Activated T-helper 2 cell treated with anti-CD3 and anti-CD28 coated beads, Interferon-gamma antibody, Interleukin-2, Interleukin-4, amounts not matched to agents 10 μg/mL and 5 μg/mL and 100 μg/mL, durations not matched to agents 14 hours and 24 hours and 36 hours (primary cell): Measurements from ENCODE around the gene NBPF26. TPM values are rescaled to one million over a fixed set of nuclear protein-coding genes. Genes with fewer than 3 reads are reported as not detected.
"Not testable (repeated sequence)": the region's sequence is repeated elsewhere in the genome, so short reads cannot be mapped to it uniquely, and the experiment has no call there.

Experiments
- DNase-seq: peaks from one replicate; pipeline ENCODE4 v3.0.0; 2021; ENCODE audit warnings: low spot score
- H3K27ac Mint-ChIP-seq: one replicate; pipeline ENCODE4 v1.8.0; 2021; ENCODE audit warnings: mixed read lengths
- H3K27me3 Mint-ChIP-seq: one replicate; pipeline ENCODE4 v1.8.0; 2021; ENCODE audit warnings: low read depth, mixed read lengths
- H3K36me3 Mint-ChIP-seq: one replicate; pipeline ENCODE4 v1.8.0; 2021; ENCODE audit warnings: low read depth, mixed read lengths
- H3K4me1 Mint-ChIP-seq: one replicate; pipeline ENCODE4 v1.8.0; 2021; ENCODE audit warnings: low read depth, mixed read lengths
- H3K4me3 Mint-ChIP-seq: one replicate; pipeline ENCODE4 v1.8.0; 2021; ENCODE audit warnings: low read depth, mild to moderate bottlenecking, moderate library complexity, mixed read lengths
- H3K9me3 Mint-ChIP-seq: one replicate; pipeline ENCODE4 v1.8.0; 2021; ENCODE audit warnings: mixed read lengths
- intact Hi-C: fragments of 100-400 bp; cut with micrococcal nuclease; formaldehyde crosslinking; loops from one replicate; pipeline ENCODE4 v1.15.1; 2023
- total RNA-seq: library from RNA; stranded (reverse); gene quantifications from 2 replicates; pipeline ENCODE4 v1.2.3, GENCODE V29; 2022

Gene NBPF26
- total RNA-seq, 1 donor from 2014 or later: 4.8 TPM

- intact Hi-C loops, DNase-seq, H3K4me3 Mint-ChIP-seq, H3K36me3 Mint-ChIP-seq, H3K9me3 Mint-ChIP-seq, H3K27ac Mint-ChIP-seq, H3K4me1 Mint-ChIP-seq, H3K27me3 Mint-ChIP-seq: not testable (repeated sequence)
Observed at GRCh38 chr1:120825051-120825450, 101.3 kb downstream of the NBPF26 start.

- not testable (repeated sequence) for H3K27me3 Mint-ChIP-seq
Observed at GRCh38 chr1:120826623-120827022, 102.9 kb downstream of the NBPF26 start.

GRCh38 chr1:120844186-120844944 lies 120.6 kb downstream of the NBPF26 start:
- H3K27me3 Mint-ChIP-seq, intact Hi-C loops, H3K4me1 Mint-ChIP-seq, H3K36me3 Mint-ChIP-seq, H3K9me3 Mint-ChIP-seq: not testable (repeated sequence)
- peak overlapping the region; percentile 68 for H3K4me3 Mint-ChIP-seq
- peak overlapping the region; percentile 49 for H3K27ac Mint-ChIP-seq
- peak; percentile 18 for DNase-seq

More at GRCh38 chr1:120826623-120827022, 102.9 kb downstream of the NBPF26 start:
- H3K4me3 Mint-ChIP-seq, H3K9me3 Mint-ChIP-seq, DNase-seq, H3K36me3 Mint-ChIP-seq, H3K4me1 Mint-ChIP-seq, intact Hi-C loops, H3K27ac Mint-ChIP-seq: not testable (repeated sequence)

GRCh38 chr1:120844945-120845330 lies 121.2 kb downstream of the NBPF26 start:
- DNase-seq, H3K4me3 Mint-ChIP-seq, H3K9me3 Mint-ChIP-seq, H3K36me3 Mint-ChIP-seq, H3K27me3 Mint-ChIP-seq, H3K27ac Mint-ChIP-seq, intact Hi-C loops, H3K4me1 Mint-ChIP-seq: not testable (repeated sequence)

GRCh38 chr1:120849400-120850286 lies 125.9 kb downstream of the NBPF26 start:
- H3K27me3 Mint-ChIP-seq, H3K4me1 Mint-ChIP-seq, H3K9me3 Mint-ChIP-seq, H3K27ac Mint-ChIP-seq, H3K36me3 Mint-ChIP-seq, intact Hi-C loops, DNase-seq: not testable (repeated sequence)
- H3K4me3 Mint-ChIP-seq: peak overlapping the region; percentile 42

GRCh38 chr1:120850287-120850536 lies 126.5 kb downstream of the NBPF26 start:
- not testable (repeated sequence) for H3K27me3 Mint-ChIP-seq, H3K9me3 Mint-ChIP-seq

GRCh38 chr1:120850537-120851421 lies 127.0 kb downstream of the NBPF26 start:
- H3K27me3 Mint-ChIP-seq, H3K9me3 Mint-ChIP-seq, H3K4me1 Mint-ChIP-seq, H3K36me3 Mint-ChIP-seq, intact Hi-C loops: not testable (repeated sequence)
- DNase-seq: peak; percentile 78
- H3K4me3 Mint-ChIP-seq: peak overlapping the region; percentile 70
- H3K27ac Mint-ChIP-seq: peak overlapping the region; percentile 94

More at GRCh38 chr1:120850287-120850536, 126.5 kb downstream of the NBPF26 start:
- intact Hi-C loops, H3K4me1 Mint-ChIP-seq, DNase-seq, H3K36me3 Mint-ChIP-seq: not testable (repeated sequence)
- Mint-ChIP-seq H3K27ac (peak overlapping the region; percentile 94), H3K4me3 (peak overlapping the region; percentile 70)

- H3K36me3 Mint-ChIP-seq, H3K9me3 Mint-ChIP-seq, intact Hi-C loops, H3K27me3 Mint-ChIP-seq, H3K27ac Mint-ChIP-seq, H3K4me3 Mint-ChIP-seq, H3K4me1 Mint-ChIP-seq, DNase-seq: not testable (repeated sequence)
Observed at GRCh38 chr1:120858144-120858543, 134.4 kb downstream of the NBPF26 start.

GRCh38 chr1:120859615-120860234 lies 136.0 kb downstream of the NBPF26 start:
- H3K4me3 Mint-ChIP-seq, intact Hi-C loops, H3K36me3 Mint-ChIP-seq, DNase-seq, H3K27ac Mint-ChIP-seq, H3K27me3 Mint-ChIP-seq, H3K9me3 Mint-ChIP-seq, H3K4me1 Mint-ChIP-seq: not testable (repeated sequence)

GRCh38 chr1:120878206-120878605 lies 154.5 kb downstream of the NBPF26 start:
- DNase-seq, H3K4me1 Mint-ChIP-seq, H3K9me3 Mint-ChIP-seq, H3K4me3 Mint-ChIP-seq, intact Hi-C loops, H3K36me3 Mint-ChIP-seq, H3K27ac Mint-ChIP-seq, H3K27me3 Mint-ChIP-seq: not testable (repeated sequence)

GRCh38 chr1:120880056-120880455 lies 156.3 kb downstream of the NBPF26 start:
- H3K4me1 Mint-ChIP-seq, DNase-seq, H3K4me3 Mint-ChIP-seq, H3K27ac Mint-ChIP-seq, H3K9me3 Mint-ChIP-seq, intact Hi-C loops, H3K36me3 Mint-ChIP-seq, H3K27me3 Mint-ChIP-seq: not testable (repeated sequence)

GRCh38 chr1:120881934-120882333 lies 158.2 kb downstream of the NBPF26 start:
- H3K27me3 Mint-ChIP-seq, DNase-seq, H3K27ac Mint-ChIP-seq, H3K4me3 Mint-ChIP-seq, H3K9me3 Mint-ChIP-seq, H3K36me3 Mint-ChIP-seq, H3K4me1 Mint-ChIP-seq, intact Hi-C loops: not testable (repeated sequence)
